ENCODE measurements around the gene PPM1F. TPM values are rescaled to one million over a fixed set of nuclear protein-coding genes. Genes with fewer than 3 reads are reported as not detected.
"Not testable (repeated sequence)": the region's sequence is repeated elsewhere in the genome, so short reads cannot be mapped to it uniquely, and the experiment has no call there.

The PPM1F gene
- polyA plus RNA-seq, 1 donor (not counting 4 experiments of a cell fraction or from before 2014, with no cell fraction given): 18.2 TPM

- Histone ChIP-seq H3K27me3 (ENCODE audit: control insufficient read depth, extremely low read depth, insufficient read depth, low read length) (no peaks in the 10 kb centered on the region), H3K27ac (ENCODE audit: control insufficient read depth, insufficient read depth, low read length) (no peak overlapping the region), H3K36me3 (ENCODE audit: control insufficient read depth in 2 of 2, extremely low read depth in 1 of 2, insufficient read depth in 2 of 2, low read length in 2 of 2) (no peaks in the 10 kb centered on the region), H3K9me1 (ENCODE audit: control insufficient read depth, extremely low read depth, insufficient read depth, low read length) (no peaks in the 10 kb centered on the region), H3K79me2 (ENCODE audit: control insufficient read depth, insufficient read depth, low read length) (no peaks in the 10 kb centered on the region), H3K9ac (ENCODE audit: control insufficient read depth, extremely low read depth, insufficient read depth, low read length) (no peak overlapping the region), H3K4me3 (ENCODE audit: control insufficient read depth in 2 of 3, extremely low read depth in 1 of 3, insufficient read depth in 2 of 3, low read depth in 1 of 3, low read length in 3 of 3) (no peak overlapping the region), H3K4me1 (ENCODE audit: control insufficient read depth, extremely low read depth, insufficient read depth, low read length) (no peaks in the 10 kb centered on the region), H3K4me2 (ENCODE audit: control insufficient read depth, extremely low read depth, insufficient read depth, low read depth, low read length) (no peak overlapping the region), H3K9me3 (ENCODE audit: control insufficient read depth, low read depth, low read length) (no peaks in the 10 kb centered on the region), H4K20me1 (ENCODE audit: control insufficient read depth, extremely low read depth, insufficient read depth, low read length) (no peaks in the 10 kb centered on the region), H2AFZ (ENCODE audit: control insufficient read depth, low read length) (no peak overlapping the region)
- DNase-seq (ENCODE audit: low read depth, low spot score) (no peak), FAIRE-seq (no peak)
- dilution Hi-C loops (cut with MboI; ENCODE audit: extremely low pct_ligation_motif_present, low sequenced_read_pairs): no loop called here
- TF ChIP-seq CTCF (optimal IDR thresholded peaks at IDR 0.05 in 1 of 3, IDR thresholded peaks at IDR 0.05 in 1 of 3, conservative IDR thresholded peaks at IDR 0.05 in 1 of 3; ENCODE audit: extremely low read depth in 1 of 3, insufficient read depth in 2 of 3, low read length in 3 of 3): no peak
- TF ChIP-seq EZH2 (IDR thresholded peaks at IDR 0.05; ENCODE audit: low read length): no peak
Measured at GRCh38 chr22:21889251-21889990, 63.2 kb downstream of the PPM1F start.

GRCh38 chr22:21887841-21888240 lies 64.8 kb downstream of the PPM1F start:
- Histone ChIP-seq H3K27ac (ENCODE audit: control insufficient read depth, insufficient read depth, low read length) (no peak overlapping the region), H3K9ac (ENCODE audit: control insufficient read depth, extremely low read depth, insufficient read depth, low read length) (no peak overlapping the region), H3K36me3 (ENCODE audit: control insufficient read depth in 2 of 2, extremely low read depth in 1 of 2, insufficient read depth in 2 of 2, low read length in 2 of 2) (no peaks in the 10 kb centered on the region), H4K20me1 (ENCODE audit: control insufficient read depth, extremely low read depth, insufficient read depth, low read length) (no peaks in the 10 kb centered on the region), H3K4me1 (ENCODE audit: control insufficient read depth, extremely low read depth, insufficient read depth, low read length) (no peaks in the 10 kb centered on the region), H2AFZ (ENCODE audit: control insufficient read depth, low read length) (no peak overlapping the region), H3K79me2 (ENCODE audit: control insufficient read depth, insufficient read depth, low read length) (no peaks in the 10 kb centered on the region), H3K9me1 (ENCODE audit: control insufficient read depth, extremely low read depth, insufficient read depth, low read length) (no peaks in the 10 kb centered on the region), H3K4me3 (ENCODE audit: control insufficient read depth in 2 of 3, extremely low read depth in 1 of 3, insufficient read depth in 2 of 3, low read depth in 1 of 3, low read length in 3 of 3) (no peak overlapping the region), H3K4me2 (ENCODE audit: control insufficient read depth, extremely low read depth, insufficient read depth, low read depth, low read length) (no peak overlapping the region), H3K27me3 (ENCODE audit: control insufficient read depth, extremely low read depth, insufficient read depth, low read length) (no peaks in the 10 kb centered on the region), H3K9me3 (ENCODE audit: control insufficient read depth, low read depth, low read length) (no peaks in the 10 kb centered on the region)
- TF ChIP-seq EZH2 (IDR thresholded peaks at IDR 0.05; ENCODE audit: low read length) (no peak), CTCF (optimal IDR thresholded peaks at IDR 0.05 in 1 of 3, IDR thresholded peaks at IDR 0.05 in 1 of 3, conservative IDR thresholded peaks at IDR 0.05 in 1 of 3; ENCODE audit: extremely low read depth in 1 of 3, insufficient read depth in 2 of 3, low read length in 3 of 3) (no peak)
- FAIRE-seq (no peak), DNase-seq (ENCODE audit: low read depth, low spot score) (no peak)
- dilution Hi-C loops (cut with MboI; ENCODE audit: extremely low pct_ligation_motif_present, low sequenced_read_pairs): no loop called here

GRCh38 chr22:21883930-21884329 lies 68.7 kb downstream of the PPM1F start:
- H3K36me3 ChIP-seq (ENCODE audit: control insufficient read depth in 2 of 2, extremely low read depth in 1 of 2, insufficient read depth in 2 of 2, low read length in 2 of 2); FAIRE-seq; dilution Hi-C loops (cut with MboI; ENCODE audit: extremely low pct_ligation_motif_present, low sequenced_read_pairs); H4K20me1 ChIP-seq (ENCODE audit: control insufficient read depth, extremely low read depth, insufficient read depth, low read length); H3K9me3 ChIP-seq (ENCODE audit: control insufficient read depth, low read depth, low read length); H2AFZ ChIP-seq (ENCODE audit: control insufficient read depth, low read length); H3K9ac ChIP-seq (ENCODE audit: control insufficient read depth, extremely low read depth, insufficient read depth, low read length); H3K4me1 ChIP-seq (ENCODE audit: control insufficient read depth, extremely low read depth, insufficient read depth, low read length); H3K4me2 ChIP-seq (ENCODE audit: control insufficient read depth, extremely low read depth, insufficient read depth, low read depth, low read length); H3K4me3 ChIP-seq (ENCODE audit: control insufficient read depth in 2 of 3, extremely low read depth in 1 of 3, insufficient read depth in 2 of 3, low read depth in 1 of 3, low read length in 3 of 3); H3K27me3 ChIP-seq (ENCODE audit: control insufficient read depth, extremely low read depth, insufficient read depth, low read length); H3K27ac ChIP-seq (ENCODE audit: control insufficient read depth, insufficient read depth, low read length); H3K9me1 ChIP-seq (ENCODE audit: control insufficient read depth, extremely low read depth, insufficient read depth, low read length); H3K79me2 ChIP-seq (ENCODE audit: control insufficient read depth, insufficient read depth, low read length); DNase-seq (ENCODE audit: low read depth, low spot score): not testable (repeated sequence)

All from keratinocyte (primary cell).